ENCODE results near the gene LRP1B. TPM values are rescaled to one million over a fixed set of nuclear protein-coding genes. Genes with fewer than 3 reads are reported as not detected.

LRP1B gene
- total RNA-seq, 1 experiment from 2014 or later = 0.52 TPM

- Mint-ChIP-seq H3K4me3 (no peak overlapping the region), H3K36me3 (no peaks in the 10 kb centered on the region), H3K27ac (no peak overlapping the region), H3K4me1 (peaks cover 12% of the 10 kb centered on the region), H3K27me3 (ENCODE audit: low read depth) (no peaks in the 10 kb centered on the region), H3K9me3 (no peaks in the 10 kb centered on the region)
- TF ChIP-seq ZNF263 (CRISPR knock-in tag; IDR thresholded peaks at IDR 0.05; ENCODE audit: low read depth) = no peak
- no peak for TF ChIP-seq ZNF423 (CRISPR knock-in tag; IDR thresholded peaks at IDR 0.05)
- TF ChIP-seq ZNF425 (CRISPR knock-in tag; conservative IDR thresholded peaks at IDR 0.05) = no peak
- TF ChIP-seq HMGA2 (CRISPR knock-in tag; IDR thresholded peaks at IDR 0.05) = no peak
- no peak for TF ChIP-seq E2F4 (CRISPR knock-in tag; IDR thresholded peaks at IDR 0.05; ENCODE audit: borderline replicate concordance, low read depth)
- TF ChIP-seq NR1H2 (CRISPR knock-in tag; IDR thresholded peaks at IDR 0.05) = no peak
- TF ChIP-seq, protein P1, sequence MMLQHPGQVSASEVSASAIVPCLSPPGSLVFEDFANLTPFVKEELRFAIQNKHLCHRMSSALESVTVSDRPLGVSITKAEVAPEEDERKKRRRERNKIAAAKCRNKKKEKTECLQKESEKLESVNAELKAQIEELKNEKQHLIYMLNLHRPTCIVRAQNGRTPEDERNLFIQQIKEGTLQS (CRISPR knock-in tag; conservative IDR thresholded peaks at IDR 0.05) = no peak
- TF ChIP-seq CDX4 (CRISPR knock-in tag; IDR thresholded peaks at IDR 0.05; ENCODE audit: borderline replicate concordance) = no peak
- TF ChIP-seq ZNF671 (CRISPR knock-in tag; IDR thresholded peaks at IDR 0.05) = no peak
- no peak for TF ChIP-seq FOXK1 (CRISPR knock-in tag; IDR thresholded peaks at IDR 0.05)
- TF ChIP-seq, protein P2, sequence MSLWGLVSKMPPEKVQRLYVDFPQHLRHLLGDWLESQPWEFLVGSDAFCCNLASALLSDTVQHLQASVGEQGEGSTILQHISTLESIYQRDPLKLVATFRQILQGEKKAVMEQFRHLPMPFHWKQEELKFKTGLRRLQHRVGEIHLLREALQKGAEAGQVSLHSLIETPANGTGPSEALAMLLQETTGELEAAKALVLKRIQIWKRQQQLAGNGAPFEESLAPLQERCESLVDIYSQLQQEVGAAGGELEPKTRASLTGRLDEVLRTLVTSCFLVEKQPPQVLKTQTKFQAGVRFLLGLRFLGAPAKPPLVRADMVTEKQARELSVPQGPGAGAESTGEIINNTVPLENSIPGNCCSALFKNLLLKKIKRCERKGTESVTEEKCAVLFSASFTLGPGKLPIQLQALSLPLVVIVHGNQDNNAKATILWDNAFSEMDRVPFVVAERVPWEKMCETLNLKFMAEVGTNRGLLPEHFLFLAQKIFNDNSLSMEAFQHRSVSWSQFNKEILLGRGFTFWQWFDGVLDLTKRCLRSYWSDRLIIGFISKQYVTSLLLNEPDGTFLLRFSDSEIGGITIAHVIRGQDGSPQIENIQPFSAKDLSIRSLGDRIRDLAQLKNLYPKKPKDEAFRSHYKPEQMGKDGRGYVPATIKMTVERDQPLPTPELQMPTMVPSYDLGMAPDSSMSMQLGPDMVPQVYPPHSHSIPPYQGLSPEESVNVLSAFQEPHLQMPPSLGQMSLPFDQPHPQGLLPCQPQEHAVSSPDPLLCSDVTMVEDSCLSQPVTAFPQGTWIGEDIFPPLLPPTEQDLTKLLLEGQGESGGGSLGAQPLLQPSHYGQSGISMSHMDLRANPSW (CRISPR knock-in tag; conservative IDR thresholded peaks at IDR 0.05; ENCODE audit: low read depth) = no peak
- TF ChIP-seq ZNF232 (CRISPR knock-in tag; IDR thresholded peaks at IDR 0.05) = no peak
- TF ChIP-seq EMX1 (CRISPR knock-in tag; IDR thresholded peaks at IDR 0.05) = no peak
- DNase-seq (ENCODE audit: low spot score) = no peak
- POLR2A ChIA-PET = no interaction called here
- ATAC-seq = no peak
- CTCF ChIA-PET = no interaction called here
Observed at GRCh38 chr2:141633132-141633531, 497.7 kb downstream of the LRP1B start.

DNA sequence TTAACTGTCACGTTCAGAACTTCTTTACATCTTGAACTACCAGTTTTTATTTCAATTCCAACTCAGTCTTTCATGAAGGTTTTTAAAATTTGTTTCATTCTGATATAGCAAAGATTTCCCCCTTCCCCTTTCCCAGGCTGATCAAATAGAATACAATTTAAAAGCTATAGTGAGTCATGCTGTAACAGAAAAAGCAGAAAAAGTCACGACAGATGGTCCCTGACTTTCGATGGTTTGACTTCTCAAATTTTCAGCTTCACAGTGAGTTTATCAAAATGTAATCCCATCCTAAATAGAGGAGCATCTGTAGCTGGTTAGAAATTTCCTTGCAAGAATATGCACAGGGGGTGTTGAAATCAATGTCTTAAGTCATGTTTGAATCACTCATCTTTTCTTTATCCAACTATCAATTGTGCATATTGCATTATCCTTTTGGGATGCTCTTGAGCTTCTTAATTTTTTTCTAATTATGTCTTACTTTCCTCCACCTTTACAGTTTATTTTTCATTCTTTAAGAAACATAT, 500.3 kb downstream of the LRP1B start:
- no peak for TF ChIP-seq MLX (CRISPR knock-in tag; IDR thresholded peaks at IDR 0.05)
- Mint-ChIP-seq H3K4me3 (no peak overlapping the region), H3K36me3 (no peaks in the 10 kb centered on the region), H3K27ac (no peak overlapping the region), H3K27me3 (ENCODE audit: low read depth) (no peaks in the 10 kb centered on the region), H3K9me3 (no peaks in the 10 kb centered on the region; the same call in 1 of the 2 replicates), H3K4me1 (peaks cover 12% of the 10 kb centered on the region)
- no peak for ATAC-seq
- CTCF ChIA-PET = no interaction called here
- POLR2A ChIA-PET = no interaction called here
- DNase-seq (ENCODE audit: low spot score) = no peak

DNA sequence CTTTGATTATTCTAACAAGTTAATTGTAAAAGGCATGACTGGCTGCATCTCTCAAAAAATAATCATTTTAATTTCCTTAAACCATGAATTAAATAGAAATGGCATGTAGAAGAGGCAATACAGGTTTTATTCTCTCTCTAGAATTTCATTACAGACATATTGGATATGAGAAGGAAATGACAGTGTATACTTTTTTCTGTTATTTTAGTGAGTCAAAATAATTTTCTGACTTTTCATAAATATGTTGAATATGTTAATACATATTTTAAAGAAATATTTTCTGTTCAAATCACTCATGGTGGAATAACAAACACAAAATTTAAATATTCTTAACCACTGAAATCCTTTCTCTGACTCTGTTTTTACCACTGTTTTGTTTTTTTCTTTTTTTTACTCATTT, 510.4 kb downstream of the LRP1B start:
- H3K36me3 Mint-ChIP-seq = 0 out of 2 replicates have a peak, but pooled peaks cover 3% of the 10 kb centered on the region
- ATAC-seq (no peak), DNase-seq (ENCODE audit: low spot score) (no peak)
- H3K27ac Mint-ChIP-seq = no peak overlapping the region
- no peaks in the 10 kb centered on the region for H3K27me3 Mint-ChIP-seq (ENCODE audit: low read depth)
- CTCF ChIA-PET = no interaction called here
- POLR2A ChIA-PET = no interaction called here
- no peak overlapping the region for H3K4me3 Mint-ChIP-seq
- H3K9me3 Mint-ChIP-seq = peaks cover 5% of the 10 kb centered on the region
- peaks cover 13% of the 10 kb centered on the region for H3K4me1 Mint-ChIP-seq
- TF ChIP-seq FOXP1 (CRISPR knock-in tag; IDR thresholded peaks at IDR 0.05; ENCODE audit: borderline replicate concordance) = no peak
- no peak for TF ChIP-seq ZNF396 (CRISPR knock-in tag; IDR thresholded peaks at IDR 0.05; ENCODE audit: borderline replicate concordance)
- no peak for TF ChIP-seq TCF7 (CRISPR knock-in tag; IDR thresholded peaks at IDR 0.05; ENCODE audit: low read depth)
- TF ChIP-seq GABPB1 (CRISPR knock-in tag; IDR thresholded peaks at IDR 0.05) = no peak
- no peak for TF ChIP-seq NR1H2 (CRISPR knock-in tag; IDR thresholded peaks at IDR 0.05)
- no peak for TF ChIP-seq ZNF512 (CRISPR knock-in tag; IDR thresholded peaks at IDR 0.05; ENCODE audit: borderline replicate concordance)
- TF ChIP-seq ELF4 (CRISPR knock-in tag; IDR thresholded peaks at IDR 0.05; ENCODE audit: low read depth) = no peak
- TF ChIP-seq CTCF (IDR thresholded peaks at IDR 0.05) = no peak

All from WTC11 (cell line).